Right hindlimb (tissue), 1 donor: Measurements from ENCODE around the gene CFD.
"Not testable (repeated sequence)": the region's sequence is repeated elsewhere in the genome, so short reads cannot be mapped to it uniquely, and the experiment has no call there.

Experiments used
- DNase-seq: peaks from one replicate; pipeline ENCODE4 v3.0.0-alpha.2; 2018

The CFD gene

DNA sequence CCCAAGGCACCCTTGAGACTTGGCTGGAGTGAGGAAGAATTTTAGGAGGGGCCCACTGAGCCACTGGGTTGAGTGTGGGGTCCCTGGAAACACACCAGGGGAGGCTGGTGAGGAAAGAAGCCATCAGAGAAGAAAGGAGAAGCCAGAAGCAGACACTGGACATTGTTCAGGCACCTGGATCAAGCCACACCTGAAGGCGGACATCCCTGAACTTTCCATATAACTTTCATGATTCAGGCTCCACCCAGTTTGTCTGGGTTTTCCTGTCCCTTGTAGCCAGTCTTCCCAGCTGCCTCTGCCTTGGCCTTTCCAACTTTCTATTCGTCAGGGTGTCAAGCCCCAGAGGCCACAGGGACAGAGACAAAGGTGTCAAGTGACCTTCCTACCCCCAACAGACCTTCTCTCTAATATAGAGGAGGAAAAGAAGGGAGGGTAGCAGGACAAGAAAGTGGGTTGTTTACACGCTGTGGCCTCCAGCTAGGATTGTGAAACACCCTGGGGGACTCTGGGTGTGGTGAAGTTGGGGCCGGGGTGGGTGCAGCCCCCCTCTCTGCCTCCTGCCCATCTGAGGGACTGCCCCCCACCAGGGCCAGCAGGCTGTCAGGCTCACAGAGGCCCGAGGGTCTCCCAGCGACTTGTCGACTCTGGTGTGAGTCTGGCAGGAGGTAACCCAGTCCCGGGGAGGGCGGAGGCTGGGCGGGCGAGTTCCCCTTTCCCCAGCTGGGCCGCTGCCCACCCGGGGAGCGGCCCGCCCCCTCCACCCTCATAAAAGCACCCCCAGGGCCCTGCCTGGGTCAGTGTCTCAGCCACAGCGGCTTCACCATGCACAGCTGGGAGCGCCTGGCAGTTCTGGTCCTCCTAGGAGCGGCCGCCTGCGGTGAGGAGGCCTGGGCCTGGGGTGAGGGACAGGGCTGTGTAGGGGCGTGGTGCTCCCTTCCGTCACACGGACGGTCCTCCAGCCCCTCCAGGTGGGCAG, at the start of gene CFD:
TSS of gene CFD (plus strand) at position 797 of the 976 bp plus-strand sequence. CDS start at position 823, 26 bp downstream.
- DNase-seq: peak; percentile 25

DNA sequence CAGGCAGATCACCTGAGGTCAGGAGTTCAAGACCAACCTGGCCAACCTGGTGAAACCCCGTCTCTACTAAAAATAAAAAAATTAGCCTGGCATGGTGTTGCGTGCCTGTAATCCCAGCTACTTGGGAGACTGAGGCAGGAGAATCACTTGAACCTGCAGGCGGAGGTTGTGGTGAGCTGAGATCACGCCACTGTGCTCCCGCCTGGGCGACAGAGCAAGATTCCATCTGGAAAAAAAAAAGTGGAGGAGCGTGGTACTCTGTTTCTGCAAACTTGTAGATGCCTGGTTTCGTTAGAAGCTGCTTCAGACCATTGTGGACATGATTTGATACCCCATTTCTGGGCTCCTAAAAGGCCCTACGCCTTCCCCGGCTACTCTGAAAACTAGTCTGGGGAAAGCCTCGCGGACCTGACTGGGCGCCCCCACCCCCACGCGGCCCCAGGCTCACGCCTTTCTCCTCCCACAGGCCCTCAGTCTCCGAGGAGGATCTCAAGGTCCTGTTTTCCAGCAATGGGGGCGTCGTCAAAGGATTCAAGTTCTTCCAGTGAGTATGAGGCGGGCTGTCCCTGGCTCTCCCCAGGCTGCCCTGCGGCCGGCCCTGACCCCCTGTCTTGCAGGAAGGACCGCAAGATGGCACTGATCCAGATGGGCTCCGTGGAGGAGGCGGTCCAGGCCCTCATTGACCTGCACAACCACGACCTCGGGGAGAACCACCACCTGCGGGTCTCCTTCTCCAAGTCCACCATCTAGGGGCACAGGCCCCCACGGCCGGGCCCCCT, 49.2 kb upstream of the CFD start:
- DNase-seq: no peak

DNA sequence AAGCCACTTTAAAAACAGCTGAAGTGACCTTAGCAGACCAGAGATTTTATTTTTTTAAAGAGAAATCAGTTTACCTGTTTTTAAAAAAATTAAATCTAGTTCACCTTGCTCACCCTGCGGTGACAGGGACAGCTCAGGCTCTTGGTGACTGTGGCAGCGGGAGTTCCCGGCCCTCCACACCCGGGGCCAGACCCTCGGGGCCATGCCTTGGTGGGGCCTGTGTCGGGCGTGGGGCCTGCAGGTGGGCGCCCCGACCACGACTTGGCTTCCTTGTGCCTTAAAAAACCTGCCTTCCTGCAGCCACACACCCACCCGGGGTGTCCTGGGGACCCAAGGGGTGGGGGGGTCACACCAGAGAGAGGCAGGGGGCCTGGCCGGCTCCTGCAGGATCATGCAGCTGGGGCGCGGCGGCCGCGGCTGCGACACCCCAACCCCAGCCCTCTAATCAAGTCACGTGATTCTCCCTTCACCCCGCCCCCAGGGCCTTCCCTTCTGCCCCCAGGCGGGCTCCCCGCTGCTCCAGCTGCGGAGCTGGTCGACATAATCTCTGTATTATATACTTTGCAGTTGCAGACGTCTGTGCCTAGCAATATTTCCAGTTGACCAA, 48.5 kb upstream of the CFD start:
- DNase-seq: no peak

DNA sequence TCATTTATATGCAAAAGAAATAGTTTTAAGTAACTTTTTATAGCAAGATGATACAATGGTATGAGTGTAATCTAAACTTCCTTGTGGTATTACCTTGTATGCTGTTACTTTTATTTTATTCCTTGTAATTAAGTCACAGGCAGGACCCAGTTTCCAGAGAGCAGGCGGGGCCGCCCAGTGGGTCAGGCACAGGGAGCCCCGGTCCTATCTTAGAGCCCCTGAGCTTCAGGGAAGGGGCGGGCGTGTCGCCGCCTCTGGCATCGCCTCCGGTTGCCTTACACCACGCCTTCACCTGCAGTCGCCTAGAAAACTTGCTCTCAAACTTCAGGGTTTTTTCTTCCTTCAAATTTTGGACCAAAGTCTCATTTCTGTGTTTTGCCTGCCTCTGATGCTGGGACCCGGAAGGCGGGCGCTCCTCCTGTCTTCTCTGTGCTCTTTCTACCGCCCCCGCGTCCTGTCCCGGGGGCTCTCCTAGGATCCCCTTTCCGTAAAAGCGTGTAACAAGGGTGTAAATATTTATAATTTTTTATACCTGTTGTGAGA, 47.9 kb upstream of the CFD start:
- DNase-seq: no peak

DNA sequence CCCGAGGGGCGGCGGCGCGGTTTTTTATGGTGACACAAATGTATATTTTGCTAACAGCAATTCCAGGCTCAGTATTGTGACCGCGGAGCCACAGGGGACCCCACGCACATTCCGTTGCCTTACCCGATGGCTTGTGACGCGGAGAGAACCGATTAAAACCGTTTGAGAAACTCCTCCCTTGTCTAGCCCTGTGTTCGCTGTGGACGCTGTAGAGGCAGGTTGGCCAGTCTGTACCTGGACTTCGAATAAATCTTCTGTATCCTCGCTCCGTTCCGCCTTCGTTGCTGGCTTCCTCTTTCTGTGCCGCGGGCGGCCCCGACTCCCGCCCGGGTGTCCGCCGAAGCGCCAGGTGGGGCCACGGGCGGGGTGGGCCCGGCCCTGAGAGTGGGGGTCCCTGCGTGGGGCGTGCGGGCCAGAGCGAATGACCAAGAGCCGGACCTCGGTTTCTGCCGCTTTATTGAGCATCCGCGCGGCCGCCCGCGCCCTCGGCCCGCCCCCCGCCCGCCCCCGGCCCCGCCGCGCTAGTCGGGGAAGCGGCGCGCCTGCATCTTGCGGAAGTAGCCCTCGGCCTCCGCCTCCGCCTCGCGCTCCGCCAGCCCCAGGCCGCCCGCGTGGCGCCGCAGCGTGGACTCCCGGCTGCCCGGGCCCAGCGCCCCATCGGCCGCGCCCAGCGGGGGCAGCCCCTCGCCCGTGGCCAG, 47.3 kb upstream of the CFD start:
- DNase-seq: no peak

DNA sequence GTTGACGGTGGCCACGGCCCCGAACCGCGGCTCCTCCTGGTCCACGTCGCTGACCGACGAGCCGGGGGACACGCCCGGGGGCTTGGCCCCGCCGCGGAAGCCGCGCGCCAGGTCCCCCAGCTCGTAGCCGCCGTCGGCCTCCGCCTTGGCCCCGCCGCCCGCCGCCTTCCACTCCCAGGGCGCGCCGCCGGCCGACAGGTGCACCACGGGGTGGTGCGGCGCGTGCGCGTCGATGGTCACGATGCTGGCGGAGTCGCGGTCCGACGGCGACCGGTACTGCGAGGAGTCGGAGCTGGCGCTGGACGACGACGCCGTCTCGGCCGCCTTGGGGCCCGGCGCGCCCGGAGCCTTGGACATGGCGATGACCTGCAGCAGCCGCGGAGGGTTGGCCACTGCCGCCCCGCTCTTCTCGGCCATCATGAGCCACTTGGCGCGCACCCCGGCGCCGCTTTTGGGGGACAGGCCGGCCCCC, 46.7 kb upstream of the CFD start:
- no peak for DNase-seq

DNA sequence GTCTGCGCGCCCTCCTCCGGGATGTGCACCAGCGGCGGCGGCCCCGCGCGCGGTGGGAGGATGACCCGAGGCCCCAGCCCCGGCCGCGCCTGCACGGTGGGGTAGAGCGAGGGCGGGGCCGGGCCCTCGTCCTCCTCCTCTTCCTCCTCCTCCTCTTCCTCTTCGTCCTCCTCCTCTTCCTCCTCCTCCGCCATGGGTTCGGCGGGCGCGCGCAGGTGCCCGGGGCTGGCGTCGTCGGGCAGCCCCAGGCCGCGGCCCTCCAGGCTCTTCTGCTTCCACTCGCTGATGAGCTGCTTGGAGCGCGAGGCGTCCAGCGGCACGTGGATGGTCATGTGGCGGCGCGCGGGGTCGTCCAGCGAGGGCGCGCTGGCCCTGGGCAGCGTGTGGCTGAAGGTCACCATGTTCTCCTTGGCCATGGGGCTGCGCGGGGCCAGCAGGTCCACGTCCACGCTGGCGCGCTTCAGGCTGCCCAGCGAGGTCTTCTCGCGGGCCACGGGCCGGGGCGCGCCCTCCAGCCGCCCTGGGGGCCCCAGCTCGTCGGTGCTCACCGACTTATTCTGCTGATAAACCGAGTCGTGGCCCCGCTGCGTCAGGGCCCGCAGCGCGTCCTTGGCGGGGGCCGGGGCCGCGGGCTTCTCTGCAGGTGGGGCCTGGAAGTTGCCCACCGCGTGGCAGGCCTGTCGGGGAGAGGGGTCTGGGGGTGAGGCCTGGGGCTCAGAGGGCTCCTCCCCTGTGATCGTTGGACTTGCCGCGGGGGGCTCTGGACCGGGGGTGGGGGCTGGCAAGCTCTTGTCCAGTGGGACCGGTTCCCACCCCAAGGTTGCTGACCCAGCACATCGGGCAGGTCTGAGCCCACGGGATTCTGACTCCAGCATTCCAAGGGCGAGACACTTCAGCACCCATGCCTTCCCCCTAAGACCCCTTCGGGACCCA, 46.0 kb upstream of the CFD start:
- peak; percentile 24 for DNase-seq

DNA sequence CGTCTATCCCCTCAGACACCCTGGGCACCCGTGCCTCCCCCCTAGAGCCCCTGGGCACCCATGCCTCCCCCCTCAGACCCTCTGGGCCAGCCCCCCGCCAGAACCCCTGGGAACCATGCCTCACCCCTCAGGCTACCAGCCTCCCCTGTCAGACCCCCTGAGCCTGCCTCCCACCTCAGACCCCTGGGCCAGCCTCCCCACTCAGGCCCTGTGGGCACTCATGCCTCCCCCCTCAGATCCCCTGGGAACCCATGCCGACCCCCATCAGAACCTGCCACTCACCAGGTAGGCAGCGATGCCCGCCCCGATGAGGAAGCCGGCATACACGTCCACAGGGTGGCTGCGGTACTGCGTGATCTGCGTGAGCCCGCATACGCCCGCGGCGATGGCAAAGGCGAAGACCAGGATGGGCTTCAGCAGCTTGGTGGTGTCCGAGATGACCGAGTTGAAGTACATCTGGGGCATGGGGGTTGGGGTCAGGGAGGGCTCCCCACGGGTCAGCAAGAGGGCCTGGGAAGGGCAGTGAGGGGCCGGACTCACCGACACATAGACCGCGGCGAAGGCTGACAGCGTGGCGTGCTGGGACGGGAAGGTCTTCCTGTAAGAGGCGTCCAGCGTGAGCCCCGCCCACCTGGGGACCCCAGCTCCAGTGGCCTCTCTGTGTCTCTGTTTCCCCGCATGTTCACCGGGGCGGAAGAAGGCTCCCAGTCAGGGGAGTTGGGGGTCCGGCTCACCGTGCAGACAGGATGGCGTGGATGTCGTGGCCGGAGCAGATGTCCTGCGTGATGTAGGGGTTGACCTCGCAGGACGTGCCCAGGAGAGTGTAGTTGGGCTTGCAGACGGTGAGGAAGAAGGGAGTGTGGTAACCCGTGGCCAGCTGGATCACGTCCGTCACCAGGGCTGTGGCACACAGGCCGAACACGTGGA, 45.0 kb upstream of the CFD start:
- DNase-seq: peak; percentile 25

DNA sequence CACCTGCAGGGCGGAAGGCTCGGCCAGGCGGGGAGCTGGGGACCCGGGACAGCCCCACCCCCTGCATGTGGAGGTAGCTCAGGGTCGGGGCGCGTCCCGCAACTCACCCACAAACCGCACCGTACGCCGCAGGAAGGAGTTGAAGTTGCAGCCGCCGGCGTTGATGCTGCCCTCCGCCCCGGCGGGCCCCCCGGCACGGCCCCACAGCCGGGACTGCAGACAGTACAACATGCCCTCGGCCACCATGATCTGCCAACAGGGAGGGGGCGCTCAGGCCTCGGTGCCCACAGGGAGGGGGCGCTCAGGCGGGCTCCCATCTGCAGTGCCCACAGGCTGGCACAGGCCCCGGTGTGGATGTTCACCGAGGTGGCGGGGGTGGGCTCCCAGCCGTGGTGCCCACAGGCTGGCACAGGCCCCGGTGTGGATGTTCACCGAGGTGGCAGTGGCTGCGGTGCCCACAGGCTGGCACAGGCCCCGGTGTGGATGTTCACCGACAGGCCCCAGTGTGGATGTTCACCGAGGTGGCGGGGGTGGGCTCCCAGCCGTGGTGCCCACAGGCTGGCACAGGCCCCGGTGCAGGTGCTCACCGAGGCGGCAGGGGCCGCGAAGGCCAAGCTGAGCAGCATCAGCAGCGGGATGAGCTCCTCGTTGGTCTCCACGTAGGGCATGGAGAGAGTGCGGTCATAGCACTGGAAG, 44.2 kb upstream of the CFD start:
- DNase-seq: peak; percentile 12

DNA sequence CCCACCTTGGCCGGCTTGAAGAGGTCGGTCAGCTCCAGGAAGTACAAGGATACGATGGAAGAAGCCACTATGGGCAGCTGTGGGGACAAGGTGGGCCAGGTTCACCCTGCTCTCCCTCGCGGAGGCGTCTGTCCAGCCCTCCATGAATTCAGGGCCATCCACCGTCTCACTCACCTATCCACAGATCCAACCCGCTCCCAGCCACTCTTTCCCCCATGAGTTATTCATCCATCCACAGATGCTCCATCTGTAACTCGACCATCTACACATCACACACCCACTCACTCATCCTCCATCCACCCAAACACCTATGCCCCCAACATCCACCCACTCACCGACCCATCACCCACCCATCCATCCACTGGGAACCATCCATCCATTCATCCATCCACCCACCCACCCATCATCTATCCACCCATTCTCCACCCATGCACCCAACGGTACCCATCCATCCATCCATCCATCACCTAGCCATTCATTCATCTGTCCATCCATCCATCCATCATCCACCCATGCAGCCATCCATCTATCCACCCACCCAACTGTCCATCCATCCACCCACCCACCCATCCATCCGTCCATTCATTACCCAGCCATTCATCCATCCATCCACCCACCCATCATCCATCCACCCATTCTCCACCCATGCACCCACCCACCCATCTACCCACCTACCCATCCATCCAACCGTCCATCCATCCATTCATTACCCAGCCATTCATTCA, 43.5 kb upstream of the CFD start:
- DNase-seq: no peak

DNA sequence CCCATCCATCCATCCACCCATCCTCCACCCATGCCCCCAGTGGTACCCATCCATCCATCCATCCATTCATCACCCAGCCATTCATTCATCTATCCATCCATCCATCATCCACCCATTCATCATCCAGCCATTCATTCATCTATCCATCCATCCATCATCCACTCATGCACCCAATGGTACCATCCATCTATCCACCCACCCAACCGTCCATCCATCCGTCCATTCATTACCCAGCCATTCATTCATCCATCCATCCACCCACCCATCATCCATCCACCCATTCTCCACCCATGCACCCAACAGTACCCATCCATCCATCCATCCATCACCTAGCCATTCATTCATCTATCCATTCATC, 43.0 kb upstream of the CFD start:
- DNase-seq: no peak

DNA sequence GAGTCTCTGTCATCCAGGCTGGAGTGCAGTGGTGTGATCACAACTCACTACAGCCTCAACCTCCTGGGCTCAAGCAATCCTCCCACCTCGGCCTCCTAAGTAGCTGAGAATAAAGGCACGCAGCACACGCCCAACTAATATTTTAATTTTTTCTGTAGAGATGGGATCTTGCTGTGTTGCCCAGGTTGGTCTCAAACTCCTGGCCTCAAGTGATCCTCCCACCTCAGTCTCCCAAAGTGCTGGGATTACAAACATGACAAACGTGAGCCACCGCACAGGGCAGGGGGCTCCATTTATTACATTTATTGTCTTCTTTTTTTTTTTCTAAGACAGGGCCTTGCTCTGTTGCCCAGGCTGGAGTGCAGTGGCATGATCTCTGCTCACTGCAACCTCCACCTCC, 39.3 kb upstream of the CFD start:
- DNase-seq: not testable (repeated sequence)

DNA sequence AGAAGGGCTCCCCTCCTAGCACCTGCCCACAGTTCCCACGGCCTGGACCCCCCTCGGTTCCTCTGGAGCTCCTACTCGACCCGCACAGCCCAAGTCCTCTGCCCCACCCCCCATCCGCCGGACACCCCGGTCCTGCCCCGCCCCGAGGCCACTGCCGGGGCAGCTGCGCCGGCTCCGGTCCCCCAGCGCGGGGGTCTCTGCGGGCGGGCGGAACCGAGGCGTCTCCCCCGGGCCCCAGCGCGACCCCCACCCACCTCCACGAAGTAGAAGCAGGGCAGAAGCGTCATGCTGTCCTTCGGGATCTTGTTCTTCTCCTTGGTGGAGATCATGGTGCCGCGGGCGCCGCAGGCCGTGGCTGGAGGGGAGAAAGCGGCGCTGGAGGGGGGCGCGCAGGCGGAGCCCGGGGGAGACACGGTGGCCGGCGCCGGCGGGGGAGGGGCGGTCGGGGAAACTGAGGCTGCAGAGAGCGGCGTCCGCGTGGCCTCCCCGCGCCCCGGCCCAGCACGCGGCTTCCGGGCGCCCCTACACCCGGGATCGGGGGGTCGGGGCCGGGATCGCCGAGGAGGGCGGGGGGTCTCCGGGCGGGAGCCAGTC, 38.1 kb upstream of the CFD start:
- DNase-seq: peak; percentile 25

DNA sequence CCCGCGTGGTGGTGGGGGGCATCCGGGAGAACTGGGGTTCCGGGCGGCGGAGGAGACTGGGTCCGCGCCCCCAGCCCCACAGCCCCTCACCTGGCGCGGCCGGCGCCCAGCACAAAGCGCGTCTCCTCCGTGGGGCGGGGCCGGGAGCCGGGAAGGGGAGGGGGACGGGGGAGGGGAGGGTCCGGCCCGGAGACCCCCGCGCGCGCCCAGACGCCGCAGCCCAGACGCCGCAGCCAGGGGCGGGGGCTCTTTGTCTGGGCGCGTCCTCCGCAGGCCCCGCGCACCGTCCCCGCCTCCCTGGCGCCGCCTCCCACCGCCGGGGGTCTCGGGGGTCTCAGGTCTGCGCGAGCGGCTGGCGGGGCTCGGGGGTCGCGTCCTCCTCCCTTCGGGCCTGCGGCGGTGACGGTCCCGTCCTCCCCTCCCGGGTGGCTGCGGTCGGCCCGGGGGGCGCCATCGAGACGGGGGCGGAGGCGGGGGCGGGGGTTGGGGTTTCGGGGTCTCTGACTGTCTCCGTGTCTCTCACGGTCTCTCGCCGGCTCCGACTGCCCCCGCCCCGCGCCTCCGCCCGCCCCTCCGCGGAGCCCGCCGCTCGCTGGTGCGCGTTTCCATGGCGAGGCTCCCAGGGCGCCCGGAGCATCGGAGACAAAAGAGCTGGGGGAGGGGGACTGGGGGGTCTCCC, 37.5 kb upstream of the CFD start, which contains the start of gene PLPPR3:
TSS of gene PLPPR3 (minus strand) at position 131 of the 679 bp plus-strand sequence. CDS start 396 bp downstream, outside the sequence.
- DNase-seq: peak; percentile 34

DNA sequence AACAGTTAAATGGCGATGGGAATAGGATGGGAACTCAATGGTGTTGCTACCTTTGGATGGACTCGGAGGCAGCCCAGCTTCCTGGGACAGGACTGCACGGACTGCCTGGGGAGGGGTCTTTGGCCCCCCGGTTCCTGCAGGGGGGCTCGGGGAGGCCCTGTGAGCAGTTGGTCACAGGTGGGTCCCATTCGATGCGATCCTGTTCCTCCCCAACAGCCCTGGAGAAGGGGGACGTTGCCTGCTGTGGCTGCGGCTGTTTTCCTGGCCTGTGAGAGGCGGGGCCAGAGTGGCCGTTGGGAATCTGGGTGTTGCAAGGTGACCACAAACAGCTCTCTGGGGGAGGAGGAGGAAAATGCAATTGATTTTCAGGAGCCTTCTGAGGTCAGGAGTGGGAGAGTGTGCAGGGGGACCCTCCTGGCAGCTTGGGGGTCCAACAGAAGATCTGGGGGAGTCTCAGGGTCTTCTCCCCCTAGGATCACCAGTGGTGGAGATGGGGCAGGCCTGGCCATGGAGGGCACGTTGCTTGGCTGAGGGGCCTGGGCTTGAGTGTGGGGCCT, 35.8 kb upstream of the CFD start:
- DNase-seq: peak; percentile 21

DNA sequence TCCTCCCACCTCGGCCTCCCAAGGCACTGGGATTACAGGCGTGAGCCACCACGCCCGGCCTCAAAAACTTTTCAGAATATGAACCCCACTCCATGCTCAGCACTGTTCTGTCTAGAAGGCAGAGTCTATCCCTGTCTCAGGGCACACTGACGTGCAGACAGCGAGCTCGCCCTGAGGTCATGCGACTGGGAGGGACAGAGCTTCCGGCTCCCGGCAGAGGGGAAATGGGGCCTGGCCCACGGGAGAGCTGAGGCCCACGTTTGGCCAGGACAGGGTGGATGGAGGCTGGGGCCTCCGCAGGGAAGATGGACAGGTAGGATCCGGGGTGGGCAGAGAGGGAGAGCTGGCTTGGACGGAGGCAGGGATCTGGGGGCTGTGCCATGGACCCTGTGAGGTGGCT, 34.6 kb upstream of the CFD start:
- peak; percentile 14 for DNase-seq
